GM18873 (cell line): Measurements from ENCODE around the gene CAPN2.

Experiments used
- ATAC-seq: cut with Tn5 transposase; IDR thresholded peaks from one replicate; pipeline ENCODE4 v1.9.1; 2021; ENCODE audit warnings: mild to moderate bottlenecking, moderate library complexity, moderate number of reproducible peaks; ENCODE audit not compliant: unreplicated experiment, low FRiP score

The CAPN2 gene

GRCh38 chr1:223819730-223820514 is 107.6 kb downstream of the CAPN2 start:
- no peak for ATAC-seq

- no peak for ATAC-seq
Observed at GRCh38 chr1:223820515-223820858, 108.1 kb downstream of the CAPN2 start.

GRCh38 chr1:223820971-223821370 is 108.6 kb downstream of the CAPN2 start:
- ATAC-seq = no peak

GRCh38 chr1:223824287-223824686 is 111.9 kb downstream of the CAPN2 start:
- ATAC-seq = no peak

- no peak for ATAC-seq
Observed at GRCh38 chr1:223824712-223825111, 112.4 kb downstream of the CAPN2 start.
